ENCODE results near the gene MARCHF4. TPM values are rescaled to one million over a fixed set of nuclear protein-coding genes. Genes with fewer than 3 reads are reported as not detected.

MARCHF4 gene
- total RNA-seq, 1 experiment from 2014 or later: 1.3 TPM

- in situ Hi-C loops (cut with HindIII; ENCODE audit: low pct_unique_long_range_greater_than_20kb, low sequenced_read_pairs) (no loop called here), intact Hi-C loops (cut with micrococcal nuclease; ENCODE audit: unreplicated experiment) (no loop called here)
- Histone ChIP-seq H3K27ac (ENCODE audit: low read length) (no peak overlapping the region), H3K36me3 (ENCODE audit: control insufficient read depth, insufficient read depth, low read length) (no peaks in the 10 kb centered on the region; the same call in 1 of the 2 replicates), H3K4me3 (ENCODE audit: low read depth in 2 of 2, low read length in 2 of 2) (no peak overlapping the region), H3K4me1 (ENCODE audit: control insufficient read depth, insufficient read depth, low read length) (peaks cover 4% of the 10 kb centered on the region; the same call in 1 of the 2 replicates), H3K27me3 (ENCODE audit: control insufficient read depth, insufficient read depth, low read length) (no peaks in the 10 kb centered on the region), H3K9me3 (ENCODE audit: control insufficient read depth, insufficient read depth, low read depth, low read length) (no peaks in the 10 kb centered on the region)
- no peak for DNase-seq (ENCODE audit: low read depth, low spot score)
- ChIA-PET CTCF (no interaction called here), POLR2A (interaction anchor here (0.6 kb wide), 1 partner anchor 80 kb away, joined by 4 read pairs; no protein-coding TSS in a partner anchor)
- TF ChIP-seq REST (IDR thresholded peaks at IDR 0.05; ENCODE audit: insufficient read depth in 1 of 2, low read depth in 2 of 2, low read length in 1 of 2) (no peak), SIN3A (IDR thresholded peaks at IDR 0.05; ENCODE audit: borderline replicate concordance, insufficient read depth, low read depth, low read length) (no peak), CTCF (IDR thresholded peaks at IDR 0.05) (no peak), TCF7L2 (IDR thresholded peaks at IDR 0.05; ENCODE audit: low read depth, low read length) (no peak), POLR2AphosphoS5 (IDR thresholded peaks at IDR 0.05; ENCODE audit: low read depth, low read length) (no peak)
- BruUV-seq (replicated peaks): no TSS peak
- ATAC-seq: no peak
These were observed 43.3 kb upstream of the MARCHF4 start for GRCh38 chr2:216415541-216415940.

GRCh38 chr2:216414772-216415319, 42.6 kb upstream of the MARCHF4 start:
- no TSS peak for BruUV-seq (replicated peaks)
- ChIA-PET CTCF (no interaction called here), POLR2A (interaction anchor here (0.6 kb wide), 1 partner anchor 81 kb away, joined by 4 read pairs; no protein-coding TSS in a partner anchor)
- TF ChIP-seq SIN3A (IDR thresholded peaks at IDR 0.05; ENCODE audit: borderline replicate concordance, insufficient read depth, low read depth, low read length): no peak
- no peak for TF ChIP-seq POLR2AphosphoS5 (IDR thresholded peaks at IDR 0.05; ENCODE audit: low read depth, low read length)
- no peak for TF ChIP-seq TCF7L2 (IDR thresholded peaks at IDR 0.05; ENCODE audit: low read depth, low read length)
- H3K9me3 ChIP-seq (ENCODE audit: control insufficient read depth, insufficient read depth, low read depth, low read length): no peaks in the 10 kb centered on the region
- in situ Hi-C loops (cut with HindIII; ENCODE audit: low pct_unique_long_range_greater_than_20kb, low sequenced_read_pairs): no loop called here
- ATAC-seq: no peak
- intact Hi-C loops (cut with micrococcal nuclease; ENCODE audit: unreplicated experiment): no loop called here
- no peaks in the 10 kb centered on the region for H3K27me3 ChIP-seq (ENCODE audit: control insufficient read depth, insufficient read depth, low read length)
- H3K4me3 ChIP-seq (ENCODE audit: low read depth in 2 of 2, low read length in 2 of 2): no peak overlapping the region
- DNase-seq (ENCODE audit: low read depth, low spot score): no peak
- H3K36me3 ChIP-seq (ENCODE audit: control insufficient read depth, insufficient read depth, low read length): no peaks in the 10 kb centered on the region; the same call in 1 of the 2 replicates
- peaks cover 4% of the 10 kb centered on the region; the same call in 1 of the 2 replicates for H3K4me1 ChIP-seq (ENCODE audit: control insufficient read depth, insufficient read depth, low read length)
- no peak overlapping the region for H3K27ac ChIP-seq (ENCODE audit: low read length)

- TF ChIP-seq REST (IDR thresholded peaks at IDR 0.05; ENCODE audit: insufficient read depth in 1 of 2, low read depth in 2 of 2, low read length in 1 of 2) (no peak), CTCF (IDR thresholded peaks at IDR 0.05) (no peak), POLR2AphosphoS5 (IDR thresholded peaks at IDR 0.05; ENCODE audit: low read depth, low read length) (no peak), SIN3A (IDR thresholded peaks at IDR 0.05; ENCODE audit: borderline replicate concordance, insufficient read depth, low read depth, low read length) (no peak), TCF7L2 (IDR thresholded peaks at IDR 0.05; ENCODE audit: low read depth, low read length) (no peak)
- in situ Hi-C loops (cut with HindIII; ENCODE audit: low pct_unique_long_range_greater_than_20kb, low sequenced_read_pairs) (no loop called here), intact Hi-C loops (cut with micrococcal nuclease; ENCODE audit: unreplicated experiment) (no loop called here)
- Histone ChIP-seq H3K36me3 (ENCODE audit: control insufficient read depth, insufficient read depth, low read length) (no peaks in the 10 kb centered on the region; the same call in 1 of the 2 replicates), H3K27ac (ENCODE audit: low read length) (no peak overlapping the region), H3K4me3 (ENCODE audit: low read depth in 2 of 2, low read length in 2 of 2) (no peak overlapping the region), H3K9me3 (ENCODE audit: control insufficient read depth, insufficient read depth, low read depth, low read length) (no peaks in the 10 kb centered on the region), H3K4me1 (ENCODE audit: control insufficient read depth, insufficient read depth, low read length) (peaks cover 4% of the 10 kb centered on the region; the same call in 1 of the 2 replicates), H3K27me3 (ENCODE audit: control insufficient read depth, insufficient read depth, low read length) (no peaks in the 10 kb centered on the region)
- ChIA-PET CTCF (no interaction called here), POLR2A (no interaction called here)
- ATAC-seq (no peak), DNase-seq (ENCODE audit: low read depth, low spot score) (no peak)
- BruUV-seq (replicated peaks): no TSS peak
These were observed 41.6 kb upstream of the MARCHF4 start for GRCh38 chr2:216413882-216414281.
